IMR-90 (cell line): ENCODE measurements around the gene ACTR3C.

Experiments
- MAFK ChIP-seq: IDR thresholded peaks from 2 replicates; pipeline ENCODE4 v1.6.1; 2012; ENCODE audit warnings: low read depth, low read length, improper control_type of control experiment
- POLR2A ChIP-seq: IDR thresholded peaks from 2 replicates; pipeline ENCODE4 v1.6.1; 2012; ENCODE audit warnings: mild to moderate bottlenecking, low read depth, low read length
- RCOR1 ChIP-seq: IDR thresholded peaks from 2 replicates; pipeline ENCODE4 v1.6.1; 2012; ENCODE audit warnings: mild to moderate bottlenecking, low read length, improper control_type of control experiment; ENCODE audit not compliant: insufficient replicate concordance
- TF ChIP-seq, protein P1 (sequence below): conservative IDR thresholded peaks from 2 replicates; pipeline ENCODE4 v1.5.1; 2012; ENCODE audit warnings: mild to moderate bottlenecking, low read depth, low read length, improper control_type of control experiment
- TF ChIP-seq, protein P2 (sequence below): fragments of 150-350 bp; IDR thresholded peaks from 2 replicates; pipeline ENCODE4 v1.6.1; 2016; ENCODE audit warnings: low read depth, mild to moderate bottlenecking, low read length, moderate library complexity, borderline replicate concordance

GRCh38 chr7:150343225-150343624 is 19.9 kb upstream of the ACTR3C start:
- TF ChIP-seq, protein P1, sequence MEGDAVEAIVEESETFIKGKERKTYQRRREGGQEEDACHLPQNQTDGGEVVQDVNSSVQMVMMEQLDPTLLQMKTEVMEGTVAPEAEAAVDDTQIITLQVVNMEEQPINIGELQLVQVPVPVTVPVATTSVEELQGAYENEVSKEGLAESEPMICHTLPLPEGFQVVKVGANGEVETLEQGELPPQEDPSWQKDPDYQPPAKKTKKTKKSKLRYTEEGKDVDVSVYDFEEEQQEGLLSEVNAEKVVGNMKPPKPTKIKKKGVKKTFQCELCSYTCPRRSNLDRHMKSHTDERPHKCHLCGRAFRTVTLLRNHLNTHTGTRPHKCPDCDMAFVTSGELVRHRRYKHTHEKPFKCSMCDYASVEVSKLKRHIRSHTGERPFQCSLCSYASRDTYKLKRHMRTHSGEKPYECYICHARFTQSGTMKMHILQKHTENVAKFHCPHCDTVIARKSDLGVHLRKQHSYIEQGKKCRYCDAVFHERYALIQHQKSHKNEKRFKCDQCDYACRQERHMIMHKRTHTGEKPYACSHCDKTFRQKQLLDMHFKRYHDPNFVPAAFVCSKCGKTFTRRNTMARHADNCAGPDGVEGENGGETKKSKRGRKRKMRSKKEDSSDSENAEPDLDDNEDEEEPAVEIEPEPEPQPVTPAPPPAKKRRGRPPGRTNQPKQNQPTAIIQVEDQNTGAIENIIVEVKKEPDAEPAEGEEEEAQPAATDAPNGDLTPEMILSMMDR: no peak
- TF ChIP-seq, protein P2, sequence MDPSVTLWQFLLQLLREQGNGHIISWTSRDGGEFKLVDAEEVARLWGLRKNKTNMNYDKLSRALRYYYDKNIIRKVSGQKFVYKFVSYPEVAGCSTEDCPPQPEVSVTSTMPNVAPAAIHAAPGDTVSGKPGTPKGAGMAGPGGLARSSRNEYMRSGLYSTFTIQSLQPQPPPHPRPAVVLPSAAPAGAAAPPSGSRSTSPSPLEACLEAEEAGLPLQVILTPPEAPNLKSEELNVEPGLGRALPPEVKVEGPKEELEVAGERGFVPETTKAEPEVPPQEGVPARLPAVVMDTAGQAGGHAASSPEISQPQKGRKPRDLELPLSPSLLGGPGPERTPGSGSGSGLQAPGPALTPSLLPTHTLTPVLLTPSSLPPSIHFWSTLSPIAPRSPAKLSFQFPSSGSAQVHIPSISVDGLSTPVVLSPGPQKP: no peak
- TF ChIP-seq MAFK (no peak), POLR2A (no peak), RCOR1 (no peak)
